Activated T-cell treated with anti-CD3 and anti-CD28 coated beads, Interleukin-2, amount 50 U/mL, for 48 hours (primary cell): Measurements from ENCODE around the gene HHIPL2.
"Not testable (repeated sequence)": the region's sequence is repeated elsewhere in the genome, so short reads cannot be mapped to it uniquely, and the experiment has no call there.

Experiments used
- DNase-seq, 2 experiments: peaks; one replicate each; pipeline ENCODE4 v3.0.0-alpha.2; 2020

HHIPL2 gene

GRCh38 chr1:222539951-222540597 lies 7.8 kb downstream of the HHIPL2 start:
- no peak for DNase-seq

GRCh38 chr1:222535455-222535854 lies 12.4 kb downstream of the HHIPL2 start:
- DNase-seq = no peak

GRCh38 chr1:222530852-222531251 lies 17.1 kb downstream of the HHIPL2 start:
- no peak for DNase-seq

GRCh38 chr1:222529916-222530315 lies 18.0 kb downstream of the HHIPL2 start:
- no peak for DNase-seq

GRCh38 chr1:222529181-222529580 lies 18.7 kb downstream of the HHIPL2 start:
- DNase-seq = no peak

- no peak for DNase-seq
Observed at GRCh38 chr1:222525951-222526350, 22.0 kb downstream of the HHIPL2 start.

GRCh38 chr1:222523852-222524251 lies 24.1 kb downstream of the HHIPL2 start:
- no peak for DNase-seq

GRCh38 chr1:222522105-222522915 lies 25.6 kb downstream of the HHIPL2 start:
- no peak for DNase-seq

- DNase-seq = no peak
Observed at GRCh38 chr1:222521299-222522104, 26.4 kb downstream of the HHIPL2 start.

- DNase-seq = not testable (repeated sequence)
Observed at GRCh38 chr1:222489496-222489895, 58.4 kb downstream of the HHIPL2 start.

- DNase-seq = not testable (repeated sequence)
Observed at GRCh38 chr1:222487774-222488173, 60.1 kb downstream of the HHIPL2 start.

GRCh38 chr1:222484005-222484404 lies 63.9 kb downstream of the HHIPL2 start:
- not testable (repeated sequence) for DNase-seq

GRCh38 chr1:222479567-222479966 lies 68.3 kb downstream of the HHIPL2 start:
- not testable (repeated sequence) for DNase-seq

GRCh38 chr1:222476436-222476835 lies 71.5 kb downstream of the HHIPL2 start:
- not testable (repeated sequence) for DNase-seq

GRCh38 chr1:222473717-222474116 lies 74.2 kb downstream of the HHIPL2 start:
- DNase-seq = not testable (repeated sequence)

- DNase-seq = not testable (repeated sequence)
Observed at GRCh38 chr1:222472776-222473540, 74.9 kb downstream of the HHIPL2 start.
